Measurements from ENCODE around the gene TKTL1.

Gene TKTL1

GRCh38 chrX:154317391-154317995 is 21.9 kb downstream of the TKTL1 start:
- in situ Hi-C loops (cut with HindIII; ENCODE audit: low pct_unique_long_range_greater_than_20kb, low sequenced_read_pairs) = no loop called here
- no peak for TF ChIP-seq JUND (IDR thresholded peaks at IDR 0.05; ENCODE audit: low read depth)
- DNase-seq (ENCODE audit: low read depth in 1 of 2, low spot score in 1 of 2) = peak in 1 of 2 experiments; percentile 28

DNA sequence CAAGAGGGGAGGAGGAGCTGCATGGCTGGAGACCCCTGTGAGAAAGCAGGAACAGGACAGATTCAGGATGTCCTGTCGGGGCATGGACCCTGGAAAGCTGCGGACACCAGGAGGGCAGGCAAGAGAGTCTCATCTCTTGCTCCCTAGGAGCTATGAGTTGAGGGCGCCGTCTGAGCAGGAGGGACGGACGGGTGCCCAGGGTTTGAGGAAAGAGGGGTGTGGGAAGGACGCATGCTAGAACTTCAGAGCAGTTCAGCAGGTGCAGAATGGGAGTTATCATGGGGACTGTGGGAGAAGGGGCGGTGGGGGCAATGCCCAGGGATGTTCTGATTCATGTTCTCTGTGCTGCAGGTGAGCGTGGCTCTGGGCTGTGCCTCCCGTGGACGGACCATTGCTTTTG is 24.8 kb downstream of the TKTL1 start:
- DNase-seq (ENCODE audit: low read depth in 1 of 2, low spot score in 1 of 2) = no peak
- TF ChIP-seq JUND (IDR thresholded peaks at IDR 0.05; ENCODE audit: low read depth) = no peak
- in situ Hi-C loops (cut with HindIII; ENCODE audit: low pct_unique_long_range_greater_than_20kb, low sequenced_read_pairs) = no loop called here

- TF ChIP-seq JUND (IDR thresholded peaks at IDR 0.05; ENCODE audit: low read depth) = no peak
- in situ Hi-C loops (cut with HindIII; ENCODE audit: low pct_unique_long_range_greater_than_20kb, low sequenced_read_pairs) = no loop called here
- no peak for DNase-seq (ENCODE audit: low read depth in 1 of 2, low spot score in 1 of 2)
Observed at GRCh38 chrX:154321152-154321551, 25.6 kb downstream of the TKTL1 start.

DNA sequence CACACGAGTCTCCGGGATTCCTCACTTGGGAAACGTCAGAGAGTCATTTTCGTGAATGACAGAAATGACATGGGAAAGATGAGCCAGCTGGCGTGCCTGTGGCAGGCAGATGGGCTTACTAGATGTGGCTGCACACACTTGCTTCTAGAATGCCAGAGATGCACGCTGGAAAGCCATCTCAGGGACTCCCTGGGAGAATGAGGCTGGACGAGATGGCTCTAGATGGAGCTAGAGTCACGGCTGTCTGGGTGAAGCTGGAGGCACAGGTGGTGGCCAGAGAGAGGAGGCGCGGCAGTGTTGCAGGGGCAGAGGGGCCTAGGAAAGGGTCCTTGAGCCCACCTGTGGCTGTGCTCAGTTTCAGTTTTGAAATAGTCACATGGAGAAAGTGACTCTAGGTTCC is 26.0 kb downstream of the TKTL1 start:
- peak; percentile 15 to 57 for DNase-seq (ENCODE audit: low read depth in 1 of 2, low spot score in 1 of 2)
- TF ChIP-seq JUND (IDR thresholded peaks at IDR 0.05; ENCODE audit: low read depth) = no peak
- in situ Hi-C loops (cut with HindIII; ENCODE audit: low pct_unique_long_range_greater_than_20kb, low sequenced_read_pairs) = no loop called here

GRCh38 chrX:154322890-154323289 is 27.3 kb downstream of the TKTL1 start:
- no peak for DNase-seq (ENCODE audit: low read depth in 1 of 2, low spot score in 1 of 2)
- in situ Hi-C loops (cut with HindIII; ENCODE audit: low pct_unique_long_range_greater_than_20kb, low sequenced_read_pairs) = no loop called here
- TF ChIP-seq JUND (IDR thresholded peaks at IDR 0.05; ENCODE audit: low read depth) = no peak

- TF ChIP-seq JUND (IDR thresholded peaks at IDR 0.05; ENCODE audit: low read depth) = no peak
- in situ Hi-C loops (cut with HindIII; ENCODE audit: low pct_unique_long_range_greater_than_20kb, low sequenced_read_pairs) = no loop called here
- no peak for DNase-seq (ENCODE audit: low read depth in 1 of 2, low spot score in 1 of 2)
Observed at GRCh38 chrX:154323537-154323936, 27.9 kb downstream of the TKTL1 start.

GRCh38 chrX:154325541-154325940 is 29.9 kb downstream of the TKTL1 start:
- DNase-seq (ENCODE audit: low read depth in 1 of 2, low spot score in 1 of 2) = peak in 1 of 2 experiments; percentile 20
- no peak for TF ChIP-seq JUND (IDR thresholded peaks at IDR 0.05; ENCODE audit: low read depth)
- in situ Hi-C loops (cut with HindIII; ENCODE audit: low pct_unique_long_range_greater_than_20kb, low sequenced_read_pairs) = no loop called here

- in situ Hi-C loops (cut with HindIII; ENCODE audit: low pct_unique_long_range_greater_than_20kb, low sequenced_read_pairs) = no loop called here
- no peak for DNase-seq (ENCODE audit: low read depth in 1 of 2, low spot score in 1 of 2)
- TF ChIP-seq JUND (IDR thresholded peaks at IDR 0.05; ENCODE audit: low read depth) = no peak
Observed at GRCh38 chrX:154327038-154327820, 31.6 kb downstream of the TKTL1 start.

DNA sequence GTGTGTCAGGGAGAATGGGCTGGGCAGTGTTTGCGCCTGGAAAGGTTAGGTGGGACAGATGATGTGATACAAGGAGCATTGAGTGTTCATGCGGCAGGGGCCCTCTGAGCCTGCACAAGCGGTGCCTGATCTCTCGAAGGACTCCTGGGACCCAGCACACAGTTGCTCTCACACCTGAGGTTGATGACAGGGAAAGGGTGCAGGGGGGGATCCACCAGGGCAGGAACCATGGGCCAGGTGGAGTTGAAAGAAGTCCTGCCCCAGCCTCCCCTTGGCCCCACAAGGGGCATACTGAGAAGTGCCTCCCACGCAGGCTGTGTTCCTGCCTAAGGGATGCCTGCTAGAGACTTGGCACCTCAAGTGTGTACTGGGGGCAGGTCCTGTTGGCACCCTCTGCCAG is 33.1 kb downstream of the TKTL1 start:
- no peak for DNase-seq (ENCODE audit: low read depth in 1 of 2, low spot score in 1 of 2)
- in situ Hi-C loops (cut with HindIII; ENCODE audit: low pct_unique_long_range_greater_than_20kb, low sequenced_read_pairs) = no loop called here
- no peak for TF ChIP-seq JUND (IDR thresholded peaks at IDR 0.05; ENCODE audit: low read depth)

DNA sequence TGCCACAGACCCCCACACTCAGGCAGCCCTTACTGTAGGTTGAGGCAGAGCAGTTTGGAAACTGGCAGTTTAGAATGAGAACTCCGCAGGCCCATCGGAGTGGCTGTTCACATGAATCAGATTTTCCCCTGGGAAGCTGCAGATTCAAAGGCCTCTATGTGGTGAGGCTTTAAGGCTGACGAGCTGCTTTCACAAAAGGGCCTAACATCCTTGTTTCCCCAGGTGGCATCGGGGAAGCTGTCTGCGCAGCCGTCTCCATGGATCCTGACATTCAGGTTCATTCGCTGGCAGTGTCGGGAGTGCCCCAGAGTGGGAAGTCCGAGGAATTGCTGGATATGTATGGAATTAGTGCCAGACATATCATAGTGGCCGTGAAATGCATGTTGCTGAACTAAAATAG is 33.7 kb downstream of the TKTL1 start:
- in situ Hi-C loops (cut with HindIII; ENCODE audit: low pct_unique_long_range_greater_than_20kb, low sequenced_read_pairs) = no loop called here
- no peak for TF ChIP-seq JUND (IDR thresholded peaks at IDR 0.05; ENCODE audit: low read depth)
- DNase-seq (ENCODE audit: low read depth in 1 of 2, low spot score in 1 of 2) = no peak

DNA sequence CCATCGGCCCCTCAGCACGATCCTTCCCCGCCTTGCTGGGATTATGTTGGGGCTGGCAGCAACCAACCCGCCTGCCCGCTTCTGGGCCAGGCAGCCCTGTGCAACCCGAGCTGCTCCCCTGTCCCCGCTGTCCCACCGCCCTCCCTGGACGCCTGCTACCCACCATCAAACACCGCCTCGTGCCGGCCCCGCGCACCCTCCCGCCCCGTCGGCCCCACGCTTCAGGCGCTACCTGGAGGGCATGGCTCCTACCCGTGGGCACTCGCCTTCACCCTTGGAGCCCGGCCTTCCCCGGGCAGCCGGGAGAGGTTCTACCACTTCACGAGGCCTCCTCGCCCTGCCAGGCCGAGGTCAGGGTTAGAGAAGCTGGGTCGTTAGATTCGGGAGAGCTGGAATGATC is 37.0 kb downstream of the TKTL1 start:
- no peak for TF ChIP-seq JUND (IDR thresholded peaks at IDR 0.05; ENCODE audit: low read depth)
- no peak for DNase-seq (ENCODE audit: low read depth in 1 of 2, low spot score in 1 of 2)
- in situ Hi-C loops (cut with HindIII; ENCODE audit: low pct_unique_long_range_greater_than_20kb, low sequenced_read_pairs) = no loop called here

DNA sequence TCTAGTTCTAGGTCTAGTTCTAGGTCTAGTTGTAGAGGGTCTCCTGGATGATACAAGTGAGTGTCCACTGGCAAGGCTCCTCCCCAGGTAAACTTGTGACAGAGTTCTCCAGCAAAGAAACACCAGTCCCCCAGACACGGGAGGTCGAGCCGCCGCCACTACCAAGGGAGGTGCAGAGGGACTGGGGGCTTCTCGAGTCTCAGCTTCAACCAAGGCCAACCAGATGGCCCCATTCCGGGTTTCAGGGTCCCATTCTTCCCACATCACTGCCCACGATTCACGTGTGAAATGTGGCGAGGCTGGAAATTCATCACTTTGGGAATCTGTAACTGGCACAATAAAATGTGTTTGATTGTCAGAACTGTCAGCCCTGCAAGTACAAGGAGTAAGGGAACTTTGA is 37.5 kb downstream of the TKTL1 start:
- TF ChIP-seq JUND (IDR thresholded peaks at IDR 0.05; ENCODE audit: low read depth) = no peak
- DNase-seq (ENCODE audit: low read depth in 1 of 2, low spot score in 1 of 2) = no peak
- in situ Hi-C loops (cut with HindIII; ENCODE audit: low pct_unique_long_range_greater_than_20kb, low sequenced_read_pairs) = no loop called here

DNA sequence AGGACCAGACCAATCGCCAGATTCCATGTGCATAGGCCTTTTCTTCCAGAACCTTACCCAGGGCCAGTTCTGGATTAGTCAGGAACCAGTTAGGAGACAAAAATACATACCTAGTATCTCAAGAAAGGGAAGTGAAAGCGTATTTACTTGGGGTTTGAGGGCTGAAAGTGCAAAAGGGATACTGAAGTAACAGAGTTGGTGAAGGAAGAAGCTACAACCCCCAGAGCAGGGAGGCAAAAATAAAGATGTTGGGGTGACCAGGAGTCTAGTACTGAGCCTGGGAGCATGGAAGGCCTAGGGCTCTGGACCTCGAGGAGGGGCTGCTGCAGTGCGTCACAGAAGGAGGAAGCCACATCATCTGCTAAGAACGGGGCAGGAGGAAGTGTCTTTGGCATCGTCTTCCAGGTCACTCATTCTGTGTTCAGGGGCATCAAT is 38.3 kb downstream of the TKTL1 start:
- in situ Hi-C loops (cut with HindIII; ENCODE audit: low pct_unique_long_range_greater_than_20kb, low sequenced_read_pairs) = no loop called here
- no peak for TF ChIP-seq JUND (IDR thresholded peaks at IDR 0.05; ENCODE audit: low read depth)
- DNase-seq (ENCODE audit: low read depth in 1 of 2, low spot score in 1 of 2) = no peak
